Duodenal mucosa (tissue), 2 donors: ENCODE data around the gene MRPL39.

ENCODE experiments used
- H3K27ac ChIP-seq: one replicate; pipeline ENCODE4 v1.7.0; 2013; ENCODE audit warnings: low read depth, low read length
- H3K27me3 ChIP-seq, 2 donors: one replicate each; pipeline ENCODE4 v1.7.0; 2013; ENCODE audit warnings: low read length in 2 of 2, control low read depth in 1 of 2; ENCODE audit not compliant: insufficient read depth in 2 of 2, control insufficient read depth in 1 of 2
- H3K36me3 ChIP-seq, 2 donors: one replicate each; pipeline ENCODE4 v1.7.0; 2013; ENCODE audit warnings: low read length in 2 of 2, control low read depth in 1 of 2; ENCODE audit not compliant: insufficient read depth in 2 of 2, control insufficient read depth in 1 of 2
- H3K4me1 ChIP-seq, 2 donors: one replicate each; pipeline ENCODE4 v1.7.0; 2013; ENCODE audit warnings: low read length in 2 of 2, control low read depth in 1 of 2; ENCODE audit not compliant: insufficient read depth in 2 of 2, control insufficient read depth in 1 of 2
- H3K4me3 ChIP-seq, 2 donors: one replicate each; pipeline ENCODE4 v1.7.0; 2013; ENCODE audit warnings: low read length in 2 of 2, low read depth in 1 of 2
- H3K9ac ChIP-seq, 2 donors: one replicate each; pipeline ENCODE4 v1.7.0; 2013; ENCODE audit warnings: low read length in 2 of 2, low read depth in 1 of 2
- H3K9me3 ChIP-seq, 2 donors: one replicate each; pipeline ENCODE4 v1.7.0; 2013; ENCODE audit warnings: low read length in 2 of 2, control low read depth in 1 of 2; ENCODE audit not compliant: control insufficient read depth in 1 of 2

MRPL39 gene

GRCh38 chr21:25582164-25582790 is 25.0 kb downstream of the MRPL39 start:
- Histone ChIP-seq H3K9me3 (no peaks in the 10 kb centered on the region), H3K36me3 (peaks cover 4 to 9% of the 10 kb centered on the region in 2 donors), H3K27ac (no peak overlapping the region), H3K27me3 (no peaks in the 10 kb centered on the region), H3K9ac (no peak overlapping the region), H3K4me1 (no peaks in the 10 kb centered on the region), H3K4me3 (no peak overlapping the region)

GRCh38 chr21:25581582-25581981 is 25.7 kb downstream of the MRPL39 start:
- no peak overlapping the region for H3K27ac ChIP-seq
- H3K36me3 ChIP-seq: peaks cover 4 to 6% of the 10 kb centered on the region in 2 donors
- H3K4me1 ChIP-seq: no peaks in the 10 kb centered on the region
- no peaks in the 10 kb centered on the region for H3K9me3 ChIP-seq
- no peak overlapping the region for H3K4me3 ChIP-seq
- no peak overlapping the region for H3K9ac ChIP-seq
- no peaks in the 10 kb centered on the region for H3K27me3 ChIP-seq

GRCh38 chr21:25580912-25581260 is 26.4 kb downstream of the MRPL39 start:
- Histone ChIP-seq H3K9me3 (no peaks in the 10 kb centered on the region), H3K27ac (no peak overlapping the region), H3K36me3 (no peaks in the 10 kb centered on the region), H3K4me1 (no peaks in the 10 kb centered on the region), H3K4me3 (no peak overlapping the region), H3K9ac (no peak overlapping the region), H3K27me3 (no peaks in the 10 kb centered on the region)

- no peaks in the 10 kb centered on the region for H3K9me3 ChIP-seq
- no peak overlapping the region for H3K27ac ChIP-seq
Observed at GRCh38 chr21:25579226-25580013, 27.9 kb downstream of the MRPL39 start.

GRCh38 chr21:25578056-25578961 is 29.0 kb downstream of the MRPL39 start:
- Histone ChIP-seq H3K36me3 (no peaks in the 10 kb centered on the region), H3K4me1 (peaks cover 0 to 3% of the 10 kb centered on the region in 2 donors), H3K9ac (no peak overlapping the region), H3K27ac (no peak overlapping the region), H3K27me3 (no peaks in the 10 kb centered on the region), H3K4me3 (no peak overlapping the region), H3K9me3 (no peaks in the 10 kb centered on the region)

More at GRCh38 chr21:25579226-25580013, 27.9 kb downstream of the MRPL39 start:
- Histone ChIP-seq H3K27me3 (no peaks in the 10 kb centered on the region), H3K36me3 (no peaks in the 10 kb centered on the region), H3K4me3 (no peak overlapping the region), H3K4me1 (no peaks in the 10 kb centered on the region), H3K9ac (no peak overlapping the region)

- no peak overlapping the region for H3K4me3 ChIP-seq
- H3K9me3 ChIP-seq: no peaks in the 10 kb centered on the region
- H3K4me1 ChIP-seq: peaks cover 0 to 3% of the 10 kb centered on the region in 2 donors
- no peaks in the 10 kb centered on the region for H3K36me3 ChIP-seq
- H3K27me3 ChIP-seq: no peaks in the 10 kb centered on the region
- no peak overlapping the region for H3K9ac ChIP-seq
- H3K27ac ChIP-seq: no peak overlapping the region
Observed at GRCh38 chr21:25577424-25578055, 29.7 kb downstream of the MRPL39 start.

- H3K4me1 ChIP-seq: peaks cover 0 to 3% of the 10 kb centered on the region in 2 donors
- no peak overlapping the region for H3K9ac ChIP-seq
- H3K27ac ChIP-seq: no peak overlapping the region
- no peak overlapping the region for H3K4me3 ChIP-seq
- no peaks in the 10 kb centered on the region for H3K27me3 ChIP-seq
- no peaks in the 10 kb centered on the region for H3K36me3 ChIP-seq
- H3K9me3 ChIP-seq: no peaks in the 10 kb centered on the region
Observed at GRCh38 chr21:25573409-25574206, 33.7 kb downstream of the MRPL39 start.

GRCh38 chr21:25572861-25573310 is 34.4 kb downstream of the MRPL39 start:
- Histone ChIP-seq H3K36me3 (no peaks in the 10 kb centered on the region), H3K27me3 (no peaks in the 10 kb centered on the region), H3K27ac (no peak overlapping the region)

GRCh38 chr21:25571726-25572121 is 35.6 kb downstream of the MRPL39 start:
- no peak overlapping the region for H3K4me3 ChIP-seq
- no peaks in the 10 kb centered on the region for H3K36me3 ChIP-seq
- H3K9ac ChIP-seq: no peak overlapping the region
- no peak overlapping the region for H3K27ac ChIP-seq
- no peaks in the 10 kb centered on the region for H3K27me3 ChIP-seq
- no peaks in the 10 kb centered on the region for H3K9me3 ChIP-seq
- peaks cover 0 to 6% of the 10 kb centered on the region in 2 donors for H3K4me1 ChIP-seq

More at GRCh38 chr21:25572861-25573310, 34.4 kb downstream of the MRPL39 start:
- H3K4me3 ChIP-seq: no peak overlapping the region
- H3K4me1 ChIP-seq: peaks cover 0 to 3% of the 10 kb centered on the region in 2 donors
- H3K9ac ChIP-seq: no peak overlapping the region
- no peaks in the 10 kb centered on the region for H3K9me3 ChIP-seq
